PC-3 (cell line): ENCODE data around the gene EIF4E1B.

Source experiments
- EZH2 ChIP-seq: fragments of 300-600 bp; sonication (generic); IDR thresholded peaks from one replicate; pipeline ENCODE4 v1.6.1; 2017; ENCODE audit warnings: antibody characterized with exemption, mild to moderate bottlenecking, low read length; ENCODE audit not compliant: unreplicated experiment
- EZH2phosphoT487 ChIP-seq: fragments of 300-600 bp; sonication (generic); IDR thresholded peaks from 2 replicates; pipeline ENCODE4 v1.6.1; 2018; ENCODE audit warnings: mild to moderate bottlenecking, antibody characterized with exemption, low read length, borderline replicate concordance
- TF ChIP-seq, protein P1 (sequence below): fragments of 300-600 bp; sonication (generic); conservative IDR thresholded peaks from 2 replicates; pipeline ENCODE4 v1.5.1; 2017; ENCODE audit warnings: antibody characterized with exemption, low read depth, mild to moderate bottlenecking, low read length

DNA sequence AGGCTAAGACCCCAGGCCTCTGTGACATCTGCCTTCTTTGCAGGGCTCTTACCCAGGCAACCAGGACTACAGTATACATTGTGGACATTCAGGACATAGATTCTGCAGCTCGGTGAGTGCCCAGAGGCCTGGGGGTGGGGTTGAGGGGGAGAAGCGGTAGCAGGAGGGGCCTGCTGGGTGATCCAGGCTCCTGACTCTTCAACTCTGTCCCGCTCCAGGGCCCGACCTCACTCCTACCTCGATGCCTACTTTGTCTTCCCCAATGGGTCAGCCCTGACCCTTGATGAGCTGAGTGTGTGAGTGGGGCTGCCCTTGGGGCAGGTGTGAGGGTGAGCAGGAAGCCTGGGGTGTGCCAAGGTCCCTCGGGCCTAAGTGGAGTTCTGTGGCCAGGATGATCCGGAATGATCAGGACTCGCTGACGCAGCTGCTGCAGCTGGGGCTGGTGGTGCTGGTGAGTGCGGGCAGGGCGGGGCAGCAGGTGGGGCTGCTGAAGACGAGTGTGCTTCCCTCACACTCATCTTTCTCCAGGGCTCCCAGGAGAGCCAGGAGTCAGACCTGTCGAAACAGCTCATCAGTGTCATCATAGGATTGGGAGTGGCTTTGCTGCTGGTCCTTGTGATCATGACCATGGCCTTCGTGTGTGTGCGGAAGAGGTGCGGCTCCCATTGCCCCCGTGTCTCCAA, 40.3 kb upstream of the EIF4E1B start:
- TF ChIP-seq, protein P1, sequence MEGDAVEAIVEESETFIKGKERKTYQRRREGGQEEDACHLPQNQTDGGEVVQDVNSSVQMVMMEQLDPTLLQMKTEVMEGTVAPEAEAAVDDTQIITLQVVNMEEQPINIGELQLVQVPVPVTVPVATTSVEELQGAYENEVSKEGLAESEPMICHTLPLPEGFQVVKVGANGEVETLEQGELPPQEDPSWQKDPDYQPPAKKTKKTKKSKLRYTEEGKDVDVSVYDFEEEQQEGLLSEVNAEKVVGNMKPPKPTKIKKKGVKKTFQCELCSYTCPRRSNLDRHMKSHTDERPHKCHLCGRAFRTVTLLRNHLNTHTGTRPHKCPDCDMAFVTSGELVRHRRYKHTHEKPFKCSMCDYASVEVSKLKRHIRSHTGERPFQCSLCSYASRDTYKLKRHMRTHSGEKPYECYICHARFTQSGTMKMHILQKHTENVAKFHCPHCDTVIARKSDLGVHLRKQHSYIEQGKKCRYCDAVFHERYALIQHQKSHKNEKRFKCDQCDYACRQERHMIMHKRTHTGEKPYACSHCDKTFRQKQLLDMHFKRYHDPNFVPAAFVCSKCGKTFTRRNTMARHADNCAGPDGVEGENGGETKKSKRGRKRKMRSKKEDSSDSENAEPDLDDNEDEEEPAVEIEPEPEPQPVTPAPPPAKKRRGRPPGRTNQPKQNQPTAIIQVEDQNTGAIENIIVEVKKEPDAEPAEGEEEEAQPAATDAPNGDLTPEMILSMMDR: no peak
- TF ChIP-seq EZH2: no peak
- TF ChIP-seq EZH2phosphoT487: no peak
